ENCODE measurements around the gene MYOM3. TPM values are rescaled to one million over a fixed set of nuclear protein-coding genes. Genes with fewer than 3 reads are reported as not detected.

The MYOM3 gene
- total RNA-seq, 1 donor from 2014 or later = 0.70 TPM

DNA sequence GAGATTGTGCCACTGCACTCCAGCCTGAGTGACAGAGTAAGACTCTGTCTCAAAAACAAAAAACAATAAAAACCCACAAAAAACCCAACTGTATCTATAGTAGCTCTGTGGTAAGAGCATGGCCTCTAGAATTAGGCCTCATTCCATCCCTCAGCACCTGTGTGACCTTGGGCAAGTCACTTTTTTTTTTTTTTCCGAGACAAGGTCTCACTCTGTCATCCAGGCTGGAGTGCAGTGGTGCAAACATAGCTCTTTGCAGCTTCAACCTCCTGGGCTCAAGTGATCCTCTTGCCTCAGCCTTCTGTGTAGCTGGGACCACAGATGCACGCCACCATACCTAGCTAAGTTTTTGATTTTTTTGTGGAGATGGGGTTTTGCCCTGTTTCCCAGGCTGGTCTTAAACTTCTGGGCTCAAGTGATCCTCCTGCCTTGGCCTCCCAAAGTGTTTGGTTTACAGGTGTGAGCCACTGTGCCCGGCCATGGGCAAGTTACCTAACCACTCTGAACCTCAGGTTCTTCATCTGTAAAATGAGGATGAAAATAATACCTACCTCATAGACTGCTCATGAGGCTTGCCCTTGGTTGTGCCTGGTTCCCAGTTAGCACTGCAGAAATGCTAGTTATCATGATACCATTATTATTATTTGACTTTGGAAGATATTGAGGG, 15.3 kb upstream of the MYOM3 start:
- peaks cover 2% of the 10 kb centered on the region for H3K36me3 Mint-ChIP-seq (ENCODE audit: low read depth)
- TF ChIP-seq, protein P1, sequence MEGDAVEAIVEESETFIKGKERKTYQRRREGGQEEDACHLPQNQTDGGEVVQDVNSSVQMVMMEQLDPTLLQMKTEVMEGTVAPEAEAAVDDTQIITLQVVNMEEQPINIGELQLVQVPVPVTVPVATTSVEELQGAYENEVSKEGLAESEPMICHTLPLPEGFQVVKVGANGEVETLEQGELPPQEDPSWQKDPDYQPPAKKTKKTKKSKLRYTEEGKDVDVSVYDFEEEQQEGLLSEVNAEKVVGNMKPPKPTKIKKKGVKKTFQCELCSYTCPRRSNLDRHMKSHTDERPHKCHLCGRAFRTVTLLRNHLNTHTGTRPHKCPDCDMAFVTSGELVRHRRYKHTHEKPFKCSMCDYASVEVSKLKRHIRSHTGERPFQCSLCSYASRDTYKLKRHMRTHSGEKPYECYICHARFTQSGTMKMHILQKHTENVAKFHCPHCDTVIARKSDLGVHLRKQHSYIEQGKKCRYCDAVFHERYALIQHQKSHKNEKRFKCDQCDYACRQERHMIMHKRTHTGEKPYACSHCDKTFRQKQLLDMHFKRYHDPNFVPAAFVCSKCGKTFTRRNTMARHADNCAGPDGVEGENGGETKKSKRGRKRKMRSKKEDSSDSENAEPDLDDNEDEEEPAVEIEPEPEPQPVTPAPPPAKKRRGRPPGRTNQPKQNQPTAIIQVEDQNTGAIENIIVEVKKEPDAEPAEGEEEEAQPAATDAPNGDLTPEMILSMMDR (IDR thresholded peaks at IDR 0.05) = no peak
- H3K4me3 Mint-ChIP-seq (ENCODE audit: unreplicated experiment) = no peak overlapping the region
- peaks cover 5% of the 10 kb centered on the region for H3K4me1 Mint-ChIP-seq (ENCODE audit: low read depth)
- H3K27me3 Mint-ChIP-seq (ENCODE audit: low read depth) = no peaks in the 10 kb centered on the region
- peaks cover 3% of the 10 kb centered on the region for H3K9me3 Mint-ChIP-seq (ENCODE audit: low read depth)
- no peak overlapping the region for H3K27ac Mint-ChIP-seq (ENCODE audit: unreplicated experiment)
- no peak for DNase-seq (ENCODE audit: low spot score)

- H3K9me3 Mint-ChIP-seq (ENCODE audit: low read depth) = peaks cover 3% of the 10 kb centered on the region
- H3K4me1 Mint-ChIP-seq (ENCODE audit: low read depth) = peaks cover 5% of the 10 kb centered on the region
- H3K27ac Mint-ChIP-seq (ENCODE audit: unreplicated experiment) = no peak overlapping the region
- no peak for DNase-seq (ENCODE audit: low spot score)
- no peaks in the 10 kb centered on the region for H3K27me3 Mint-ChIP-seq (ENCODE audit: low read depth)
- H3K4me3 Mint-ChIP-seq (ENCODE audit: unreplicated experiment) = no peak overlapping the region
- TF ChIP-seq, protein P1 (IDR thresholded peaks at IDR 0.05) = no peak
- peaks cover 1% of the 10 kb centered on the region for H3K36me3 Mint-ChIP-seq (ENCODE audit: low read depth)
Measured at GRCh38 chr1:24126672-24127023, 14.7 kb upstream of the MYOM3 start.

GRCh38 chr1:24126018-24126671, 14.2 kb upstream of the MYOM3 start:
- Mint-ChIP-seq H3K4me3 (ENCODE audit: unreplicated experiment) (no peak overlapping the region), H3K27ac (ENCODE audit: unreplicated experiment) (no peak overlapping the region), H3K9me3 (ENCODE audit: low read depth) (peaks cover 3% of the 10 kb centered on the region), H3K27me3 (ENCODE audit: low read depth) (no peaks in the 10 kb centered on the region), H3K4me1 (ENCODE audit: low read depth) (peaks cover 5% of the 10 kb centered on the region), H3K36me3 (ENCODE audit: low read depth) (no peaks in the 10 kb centered on the region)
- TF ChIP-seq, protein P1 (IDR thresholded peaks at IDR 0.05) = no peak
- DNase-seq (ENCODE audit: low spot score) = no peak

DNA sequence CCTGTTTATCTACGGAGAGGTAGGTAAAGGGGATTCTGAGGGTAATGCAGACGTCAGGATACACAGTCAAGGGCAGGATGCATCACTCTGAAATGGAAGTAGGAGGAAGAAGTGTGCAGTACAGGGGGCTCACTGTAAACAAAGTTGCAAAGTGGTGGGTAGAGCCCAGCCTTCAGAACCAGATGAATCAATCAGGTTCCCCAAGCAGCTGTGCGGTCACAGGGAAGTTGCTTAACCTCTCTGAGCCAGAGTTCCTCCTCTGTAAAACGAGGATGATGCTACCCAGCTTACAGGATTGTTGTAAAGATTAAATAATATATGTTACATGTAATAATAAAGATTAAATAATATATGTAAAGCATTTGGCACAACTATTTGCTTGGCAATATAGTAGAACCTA, 13.5 kb upstream of the MYOM3 start:
- Mint-ChIP-seq H3K9me3 (ENCODE audit: low read depth) (peaks cover 3% of the 10 kb centered on the region), H3K27ac (ENCODE audit: unreplicated experiment) (no peak overlapping the region), H3K4me1 (ENCODE audit: low read depth) (peaks cover 11% of the 10 kb centered on the region), H3K27me3 (ENCODE audit: low read depth) (no peaks in the 10 kb centered on the region), H3K36me3 (ENCODE audit: low read depth) (no peaks in the 10 kb centered on the region), H3K4me3 (ENCODE audit: unreplicated experiment) (no peak overlapping the region)
- TF ChIP-seq, protein P1 (IDR thresholded peaks at IDR 0.05) = no peak
- no peak for DNase-seq (ENCODE audit: low spot score)

GRCh38 chr1:24124980-24125379, 13.0 kb upstream of the MYOM3 start:
- peaks cover 16% of the 10 kb centered on the region for H3K4me1 Mint-ChIP-seq (ENCODE audit: low read depth)

More at GRCh38 chr1:24124980-24125379, 13.0 kb upstream of the MYOM3 start:
- TF ChIP-seq, protein P1 (IDR thresholded peaks at IDR 0.05) = no peak
- no peak overlapping the region for H3K4me3 Mint-ChIP-seq (ENCODE audit: unreplicated experiment)
- DNase-seq (ENCODE audit: low spot score) = no peak
- H3K36me3 Mint-ChIP-seq (ENCODE audit: low read depth) = no peaks in the 10 kb centered on the region
- H3K27me3 Mint-ChIP-seq (ENCODE audit: low read depth) = no peaks in the 10 kb centered on the region
- H3K9me3 Mint-ChIP-seq (ENCODE audit: low read depth) = peaks cover 2% of the 10 kb centered on the region
- H3K27ac Mint-ChIP-seq (ENCODE audit: unreplicated experiment) = no peak overlapping the region
